ENCODE data around the gene MYF5. TPM values are rescaled to one million over a fixed set of nuclear protein-coding genes. Genes with fewer than 3 reads are reported as not detected.

The MYF5 gene
- total RNA-seq, 1 experiment from 2014 or later, result not detected

GRCh38 chr12:80749456-80749855 is 32.7 kb downstream of the MYF5 start:
- no peak overlapping the region for H2BK20ac ChIP-seq (ENCODE audit: low read depth, low read length, poor library complexity, severe bottlenecking)
- Mint-ChIP-seq H3K9me3 (no peaks in the 10 kb centered on the region), H3K36me3 (ENCODE audit: insufficient read depth in 1 of 3, low read depth in 3 of 3) (no peaks in the 10 kb centered on the region), H3K27me3 (ENCODE audit: low read depth) (no peaks in the 10 kb centered on the region), H3K4me1 (no peaks in the 10 kb centered on the region), H3K4me3 (no peak overlapping the region), H3K27ac (no peak overlapping the region)
- no peak overlapping the region for H3K27ac ChIP-seq (ENCODE audit: insufficient read length, low read depth, low read length)
- H4K5ac ChIP-seq (ENCODE audit: insufficient read length, low read depth, low read length), result no peak overlapping the region
- H3K79me2 ChIP-seq (ENCODE audit: insufficient read depth, low read length), result no peaks in the 10 kb centered on the region
- H3K79me1 ChIP-seq (ENCODE audit: insufficient read depth, low read depth, low read length, poor library complexity, severe bottlenecking), result no peaks in the 10 kb centered on the region
- H3K56ac ChIP-seq (ENCODE audit: insufficient read length, low read depth, low read length), result no peak overlapping the region
- H3K4me2 ChIP-seq (ENCODE audit: insufficient read depth, insufficient read length, low read length), result no peak overlapping the region
- H2BK5ac ChIP-seq (ENCODE audit: insufficient read length, low read length), result no peak overlapping the region
- no peaks in the 10 kb centered on the region for H3K23me2 ChIP-seq (ENCODE audit: insufficient read length, low read depth, low read length, poor library complexity, severe bottlenecking)
- TF ChIP-seq, protein P1, sequence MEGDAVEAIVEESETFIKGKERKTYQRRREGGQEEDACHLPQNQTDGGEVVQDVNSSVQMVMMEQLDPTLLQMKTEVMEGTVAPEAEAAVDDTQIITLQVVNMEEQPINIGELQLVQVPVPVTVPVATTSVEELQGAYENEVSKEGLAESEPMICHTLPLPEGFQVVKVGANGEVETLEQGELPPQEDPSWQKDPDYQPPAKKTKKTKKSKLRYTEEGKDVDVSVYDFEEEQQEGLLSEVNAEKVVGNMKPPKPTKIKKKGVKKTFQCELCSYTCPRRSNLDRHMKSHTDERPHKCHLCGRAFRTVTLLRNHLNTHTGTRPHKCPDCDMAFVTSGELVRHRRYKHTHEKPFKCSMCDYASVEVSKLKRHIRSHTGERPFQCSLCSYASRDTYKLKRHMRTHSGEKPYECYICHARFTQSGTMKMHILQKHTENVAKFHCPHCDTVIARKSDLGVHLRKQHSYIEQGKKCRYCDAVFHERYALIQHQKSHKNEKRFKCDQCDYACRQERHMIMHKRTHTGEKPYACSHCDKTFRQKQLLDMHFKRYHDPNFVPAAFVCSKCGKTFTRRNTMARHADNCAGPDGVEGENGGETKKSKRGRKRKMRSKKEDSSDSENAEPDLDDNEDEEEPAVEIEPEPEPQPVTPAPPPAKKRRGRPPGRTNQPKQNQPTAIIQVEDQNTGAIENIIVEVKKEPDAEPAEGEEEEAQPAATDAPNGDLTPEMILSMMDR (conservative IDR thresholded peaks at IDR 0.05), result no peak
- no peak overlapping the region for H2AFZ ChIP-seq (ENCODE audit: low read length)
- no peaks in the 10 kb centered on the region for H3K27me3 ChIP-seq (ENCODE audit: insufficient read depth, low read length)
- H3K14ac ChIP-seq (ENCODE audit: insufficient read depth, low read length), result no peak overlapping the region
- no peak overlapping the region for H2BK15ac ChIP-seq (ENCODE audit: low read depth, low read length)
- no peak overlapping the region for H3K9ac ChIP-seq (ENCODE audit: extremely low read depth, insufficient read length, low read length)
- H3K18ac ChIP-seq (ENCODE audit: insufficient read length, low read depth, low read length), result no peak overlapping the region
- no peak overlapping the region for H3T11ph ChIP-seq (ENCODE audit: low read length)
- no peaks in the 10 kb centered on the region for H3K4me1 ChIP-seq (ENCODE audit: insufficient read depth, low read length)
- no peak overlapping the region for H3K23ac ChIP-seq (ENCODE audit: insufficient read length, low read depth, low read length)
- no peak overlapping the region for H2BK120ac ChIP-seq (ENCODE audit: low read depth, low read length, poor library complexity, severe bottlenecking)
- H2BK12ac ChIP-seq (ENCODE audit: insufficient read length, low read depth, low read length), result no peak overlapping the region
- H3K4ac ChIP-seq (ENCODE audit: low read depth, low read length), result no peak overlapping the region
- DNase-seq, result no peak
- H3K9me3 ChIP-seq (ENCODE audit: control insufficient read depth, low read depth, low read length), result no peaks in the 10 kb centered on the region
- WGBS (ENCODE audit: extremely low coverage, insufficient read length, low lambda C conversion rate), result no CpG with 5 or more reads among the region's 2 CpGs
- H4K8ac ChIP-seq (replicated peaks; ENCODE audit: insufficient read length, low read depth, low read length), result no peak overlapping the region
- H2AK5ac ChIP-seq (ENCODE audit: insufficient read length, low read length), result no peak overlapping the region
- no peaks in the 10 kb centered on the region for H4K20me1 ChIP-seq (ENCODE audit: control insufficient read depth, insufficient read depth, insufficient read length)
- H4K91ac ChIP-seq (ENCODE audit: insufficient read length, low read depth, low read length), result no peak overlapping the region

Data from H9 (cell line).